ENCODE data around the gene RPS23. TPM values are rescaled to one million over a fixed set of nuclear protein-coding genes. Genes with fewer than 3 reads are reported as not detected.

The RPS23 gene
- total and polyA plus RNA-seq, 2 experiments from 2014 or later = 2,261 to 3,526 TPM

DNA sequence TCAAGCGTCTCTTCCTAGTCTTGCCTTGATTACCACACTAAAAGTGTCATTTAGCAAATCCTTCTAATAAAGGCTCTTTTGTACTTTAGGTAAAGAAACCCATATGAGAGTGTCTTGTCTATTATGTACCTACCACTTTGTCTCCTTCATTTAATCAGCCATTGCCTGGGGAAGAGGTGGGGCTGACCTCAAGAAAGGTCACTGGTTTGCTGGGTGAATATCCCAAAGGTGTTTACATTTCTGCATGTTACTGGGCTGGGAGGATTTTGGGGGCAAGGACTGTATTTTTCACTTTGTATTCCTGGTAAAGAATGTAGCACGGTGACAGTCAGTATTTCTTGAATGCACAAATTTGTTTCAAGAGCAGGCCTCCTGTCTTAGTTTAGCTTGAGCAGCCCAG, 11.9 kb upstream of the RPS23 start:
- no peak overlapping the region for H3K4me3 ChIP-seq
- no peak for DNase-seq (ENCODE audit: low spot score)
- Mint-ChIP-seq H3K9me3 (no peaks in the 10 kb centered on the region), H3K4me1 (peaks cover 34% of the 10 kb centered on the region), H3K36me3 (ENCODE audit: low read depth) (no peaks in the 10 kb centered on the region), H3K4me3 (no peak overlapping the region), H3K27me3 (ENCODE audit: insufficient read depth, low read depth, poor library complexity) (peaks cover 2% of the 10 kb centered on the region), H3K27ac (no peak overlapping the region)
- no peak for TF ChIP-seq JUNB (IDR thresholded peaks at IDR 0.05; ENCODE audit: unreplicated experiment)
- no peak for ATAC-seq
- no peaks in the 10 kb centered on the region for H3K9me2 ChIP-seq (ENCODE audit: insufficient read depth)
- no peak overlapping the region for H3K4me2 ChIP-seq
- no peak overlapping the region for H2AFZ ChIP-seq
- no peaks in the 10 kb centered on the region for H4K20me1 ChIP-seq (replicated peaks; ENCODE audit: insufficient read depth)
- no peaks in the 10 kb centered on the region for H3K36me3 ChIP-seq (ENCODE audit: insufficient read depth)
- peaks cover 17% of the 10 kb centered on the region for H3K4me1 ChIP-seq (ENCODE audit: insufficient read depth)
- H3F3A ChIP-seq (replicated peaks; ENCODE audit: low read depth) = no peaks in the 10 kb centered on the region
- no peak overlapping the region for H3K27ac ChIP-seq (ENCODE audit: low read depth)
- H3K79me2 ChIP-seq (replicated peaks; ENCODE audit: insufficient read depth) = no peaks in the 10 kb centered on the region
- H3K27me3 ChIP-seq (ENCODE audit: insufficient read depth) = peaks cover 19% of the 10 kb centered on the region

DNA sequence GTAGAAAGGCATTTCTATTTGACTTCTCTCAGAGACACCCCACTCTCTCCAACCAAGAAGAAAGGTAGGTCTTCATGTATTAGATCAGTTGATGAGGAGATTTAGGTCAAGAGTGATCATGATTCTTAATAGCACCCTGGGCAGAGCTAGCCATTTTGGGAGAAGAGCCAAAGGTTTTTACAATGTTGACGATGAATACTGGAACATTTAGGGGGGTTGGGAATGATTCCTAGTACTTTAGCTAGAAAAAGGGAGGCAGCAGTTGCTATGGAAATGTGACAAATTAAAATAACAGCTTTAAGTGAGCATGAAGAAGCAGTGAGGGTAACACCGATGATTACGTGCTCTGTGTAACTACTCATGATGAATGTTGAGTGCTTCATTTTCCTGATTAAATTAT, 9.5 kb upstream of the RPS23 start:
- Histone ChIP-seq H3K4me1 (ENCODE audit: insufficient read depth) (peaks cover 1% of the 10 kb centered on the region), H3K4me2 (no peak overlapping the region), H3K27me3 (ENCODE audit: insufficient read depth) (peaks cover 15% of the 10 kb centered on the region), H3K27ac (ENCODE audit: low read depth) (no peak overlapping the region), H3K79me2 (replicated peaks; ENCODE audit: insufficient read depth) (no peaks in the 10 kb centered on the region), H3K4me3 (no peak overlapping the region), H3F3A (replicated peaks; ENCODE audit: low read depth) (no peaks in the 10 kb centered on the region), H3K36me3 (ENCODE audit: insufficient read depth) (no peaks in the 10 kb centered on the region), H3K9me2 (ENCODE audit: insufficient read depth) (no peaks in the 10 kb centered on the region), H2AFZ (no peak overlapping the region), H4K20me1 (replicated peaks; ENCODE audit: insufficient read depth) (no peaks in the 10 kb centered on the region)
- Mint-ChIP-seq H3K27ac (no peak overlapping the region), H3K4me1 (peaks cover 21% of the 10 kb centered on the region), H3K4me3 (no peak overlapping the region), H3K27me3 (ENCODE audit: insufficient read depth, low read depth, poor library complexity) (no peaks in the 10 kb centered on the region), H3K36me3 (ENCODE audit: low read depth) (no peaks in the 10 kb centered on the region), H3K9me3 (no peaks in the 10 kb centered on the region)
- DNase-seq (ENCODE audit: low spot score) = no peak
- ATAC-seq = no peak
- TF ChIP-seq EZH2phosphoT487 (IDR thresholded peaks at IDR 0.05; ENCODE audit: unreplicated experiment) (no peak), CREB1 (CRISPR knock-in tag; IDR thresholded peaks at IDR 0.05; ENCODE audit: low read depth) (no peak), POLR2AphosphoS5 (IDR thresholded peaks at IDR 0.05; ENCODE audit: low read depth) (no peak), ZNF331 (CRISPR knock-in tag; IDR thresholded peaks at IDR 0.05; ENCODE audit: low read depth) (no peak), EZH2 (IDR thresholded peaks at IDR 0.05; ENCODE audit: low read depth, unreplicated experiment) (no peak), STAT1 (IDR thresholded peaks at IDR 0.05; ENCODE audit: unreplicated experiment) (no peak), NANOG (IDR thresholded peaks at IDR 0.05; ENCODE audit: borderline replicate concordance) (no peak), JUNB (IDR thresholded peaks at IDR 0.05; ENCODE audit: unreplicated experiment) (no peak)
- TF ChIP-seq, protein P1, sequence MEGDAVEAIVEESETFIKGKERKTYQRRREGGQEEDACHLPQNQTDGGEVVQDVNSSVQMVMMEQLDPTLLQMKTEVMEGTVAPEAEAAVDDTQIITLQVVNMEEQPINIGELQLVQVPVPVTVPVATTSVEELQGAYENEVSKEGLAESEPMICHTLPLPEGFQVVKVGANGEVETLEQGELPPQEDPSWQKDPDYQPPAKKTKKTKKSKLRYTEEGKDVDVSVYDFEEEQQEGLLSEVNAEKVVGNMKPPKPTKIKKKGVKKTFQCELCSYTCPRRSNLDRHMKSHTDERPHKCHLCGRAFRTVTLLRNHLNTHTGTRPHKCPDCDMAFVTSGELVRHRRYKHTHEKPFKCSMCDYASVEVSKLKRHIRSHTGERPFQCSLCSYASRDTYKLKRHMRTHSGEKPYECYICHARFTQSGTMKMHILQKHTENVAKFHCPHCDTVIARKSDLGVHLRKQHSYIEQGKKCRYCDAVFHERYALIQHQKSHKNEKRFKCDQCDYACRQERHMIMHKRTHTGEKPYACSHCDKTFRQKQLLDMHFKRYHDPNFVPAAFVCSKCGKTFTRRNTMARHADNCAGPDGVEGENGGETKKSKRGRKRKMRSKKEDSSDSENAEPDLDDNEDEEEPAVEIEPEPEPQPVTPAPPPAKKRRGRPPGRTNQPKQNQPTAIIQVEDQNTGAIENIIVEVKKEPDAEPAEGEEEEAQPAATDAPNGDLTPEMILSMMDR (conservative IDR thresholded peaks at IDR 0.05; ENCODE audit: low read depth in 2 of 2) = no peak
- TF ChIP-seq, protein P2, sequence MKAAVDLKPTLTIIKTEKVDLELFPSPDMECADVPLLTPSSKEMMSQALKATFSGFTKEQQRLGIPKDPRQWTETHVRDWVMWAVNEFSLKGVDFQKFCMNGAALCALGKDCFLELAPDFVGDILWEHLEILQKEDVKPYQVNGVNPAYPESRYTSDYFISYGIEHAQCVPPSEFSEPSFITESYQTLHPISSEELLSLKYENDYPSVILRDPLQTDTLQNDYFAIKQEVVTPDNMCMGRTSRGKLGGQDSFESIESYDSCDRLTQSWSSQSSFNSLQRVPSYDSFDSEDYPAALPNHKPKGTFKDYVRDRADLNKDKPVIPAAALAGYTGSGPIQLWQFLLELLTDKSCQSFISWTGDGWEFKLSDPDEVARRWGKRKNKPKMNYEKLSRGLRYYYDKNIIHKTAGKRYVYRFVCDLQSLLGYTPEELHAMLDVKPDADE (IDR thresholded peaks at IDR 0.05) = no peak
- TF ChIP-seq, protein P3, sequence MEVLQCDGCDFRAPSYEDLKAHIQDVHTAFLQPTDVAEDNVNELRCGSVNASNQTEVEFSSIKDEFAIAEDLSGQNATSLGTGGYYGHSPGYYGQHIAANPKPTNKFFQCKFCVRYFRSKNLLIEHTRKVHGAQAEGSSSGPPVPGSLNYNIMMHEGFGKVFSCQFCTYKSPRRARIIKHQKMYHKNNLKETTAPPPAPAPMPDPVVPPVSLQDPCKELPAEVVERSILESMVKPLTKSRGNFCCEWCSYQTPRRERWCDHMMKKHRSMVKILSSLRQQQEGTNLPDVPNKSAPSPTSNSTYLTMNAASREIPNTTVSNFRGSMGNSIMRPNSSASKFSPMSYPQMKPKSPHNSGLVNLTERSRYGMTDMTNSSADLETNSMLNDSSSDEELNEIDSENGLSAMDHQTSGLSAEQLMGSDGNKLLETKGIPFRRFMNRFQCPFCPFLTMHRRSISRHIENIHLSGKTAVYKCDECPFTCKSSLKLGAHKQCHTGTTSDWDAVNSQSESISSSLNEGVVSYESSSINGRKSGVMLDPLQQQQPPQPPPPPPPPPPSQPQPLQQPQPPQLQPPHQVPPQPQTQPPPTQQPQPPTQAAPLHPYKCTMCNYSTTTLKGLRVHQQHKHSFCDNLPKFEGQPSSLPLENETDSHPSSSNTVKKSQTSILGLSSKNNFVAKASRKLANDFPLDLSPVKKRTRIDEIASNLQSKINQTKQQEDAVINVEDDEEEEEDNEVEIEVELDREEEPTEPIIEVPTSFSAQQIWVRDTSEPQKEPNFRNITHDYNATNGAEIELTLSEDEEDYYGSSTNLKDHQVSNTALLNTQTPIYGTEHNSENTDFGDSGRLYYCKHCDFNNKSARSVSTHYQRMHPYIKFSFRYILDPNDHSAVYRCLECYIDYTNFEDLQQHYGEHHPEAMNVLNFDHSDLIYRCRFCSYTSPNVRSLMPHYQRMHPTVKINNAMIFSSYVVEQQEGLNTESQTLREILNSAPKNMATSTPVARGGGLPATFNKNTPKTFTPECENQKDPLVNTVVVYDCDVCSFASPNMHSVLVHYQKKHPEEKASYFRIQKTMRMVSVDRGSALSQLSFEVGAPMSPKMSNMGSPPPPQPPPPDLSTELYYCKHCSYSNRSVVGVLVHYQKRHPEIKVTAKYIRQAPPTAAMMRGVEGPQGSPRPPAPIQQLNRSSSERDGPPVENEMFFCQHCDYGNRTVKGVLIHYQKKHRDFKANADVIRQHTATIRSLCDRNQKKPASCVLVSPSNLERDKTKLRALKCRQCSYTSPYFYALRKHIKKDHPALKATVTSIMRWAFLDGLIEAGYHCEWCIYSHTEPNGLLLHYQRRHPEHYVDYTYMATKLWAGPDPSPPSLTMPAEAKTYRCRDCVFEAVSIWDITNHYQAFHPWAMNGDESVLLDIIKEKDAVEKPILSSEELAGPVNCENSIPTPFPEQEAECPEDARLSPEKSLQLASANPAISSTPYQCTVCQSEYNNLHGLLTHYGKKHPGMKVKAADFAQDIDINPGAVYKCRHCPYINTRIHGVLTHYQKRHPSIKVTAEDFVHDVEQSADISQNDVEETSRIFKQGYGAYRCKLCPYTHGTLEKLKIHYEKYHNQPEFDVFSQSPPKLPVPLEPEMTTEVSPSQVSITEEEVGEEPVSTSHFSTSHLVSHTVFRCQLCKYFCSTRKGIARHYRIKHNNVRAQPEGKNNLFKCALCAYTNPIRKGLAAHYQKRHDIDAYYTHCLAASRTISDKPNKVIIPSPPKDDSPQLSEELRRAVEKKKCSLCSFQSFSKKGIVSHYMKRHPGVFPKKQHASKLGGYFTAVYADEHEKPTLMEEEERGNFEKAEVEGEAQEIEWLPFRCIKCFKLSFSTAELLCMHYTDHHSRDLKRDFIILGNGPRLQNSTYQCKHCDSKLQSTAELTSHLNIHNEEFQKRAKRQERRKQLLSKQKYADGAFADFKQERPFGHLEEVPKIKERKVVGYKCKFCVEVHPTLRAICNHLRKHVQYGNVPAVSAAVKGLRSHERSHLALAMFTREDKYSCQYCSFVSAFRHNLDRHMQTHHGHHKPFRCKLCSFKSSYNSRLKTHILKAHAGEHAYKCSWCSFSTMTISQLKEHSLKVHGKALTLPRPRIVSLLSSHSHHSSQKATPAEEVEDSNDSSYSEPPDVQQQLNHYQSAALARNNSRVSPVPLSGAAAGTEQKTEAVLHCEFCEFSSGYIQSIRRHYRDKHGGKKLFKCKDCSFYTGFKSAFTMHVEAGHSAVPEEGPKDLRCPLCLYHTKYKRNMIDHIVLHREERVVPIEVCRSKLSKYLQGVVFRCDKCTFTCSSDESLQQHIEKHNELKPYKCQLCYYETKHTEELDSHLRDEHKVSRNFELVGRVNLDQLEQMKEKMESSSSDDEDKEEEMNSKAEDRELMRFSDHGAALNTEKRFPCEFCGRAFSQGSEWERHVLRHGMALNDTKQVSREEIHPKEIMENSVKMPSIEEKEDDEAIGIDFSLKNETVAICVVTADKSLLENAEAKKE (CRISPR knock-in tag; IDR thresholded peaks at IDR 0.05) = no peak

Data from GM23338 (cell line).